GM12891 (cell line): ENCODE measurements around the gene BTRC.

Experiments used
- DNase-seq: peaks from one replicate; pipeline ENCODE4 v3.0.0; 2011; ENCODE audit warnings: low spot score; ENCODE audit not compliant: insufficient read length
- FAIRE-seq: peaks from 2 replicates; lab custom pipeline; 2011; peaks lifted over from hg19 to GRCh38; lab: Jason Lieb, UNC
- PAX5 ChIP-seq: IDR thresholded peaks from 2 replicates; pipeline ENCODE4 v1.6.1; 2011; ENCODE audit warnings: low read length, moderate library complexity, mild to moderate bottlenecking; ENCODE audit not compliant: insufficient read depth, severe bottlenecking
- POLR2A ChIP-seq: IDR thresholded peaks from 2 replicates; pipeline ENCODE4 v1.6.1; 2011; ENCODE audit warnings: low read depth, low read length, control low read depth
- POLR2AphosphoS5 ChIP-seq: IDR thresholded peaks from 2 replicates; pipeline ENCODE4 v1.6.1; 2011; ENCODE audit warnings: low read depth, low read length, control low read depth
- POU2F2 ChIP-seq: IDR thresholded peaks from 2 replicates; pipeline ENCODE4 v1.6.1; 2011; ENCODE audit warnings: low read depth, mild to moderate bottlenecking, control low read depth, low read length, moderate library complexity
- SPI1 ChIP-seq: IDR thresholded peaks from 2 replicates; pipeline ENCODE4 v1.6.1; 2011; ENCODE audit warnings: low read depth, low read length, control low read depth
- TAF1 ChIP-seq: IDR thresholded peaks from 2 replicates; pipeline ENCODE4 v1.6.1; 2011; ENCODE audit warnings: low read depth, low read length, control low read depth

The BTRC gene

GRCh38 chr10:101492814-101493213 lies 138.8 kb downstream of the BTRC start:
- DNase-seq (no peak), FAIRE-seq (no peak)
- no peak for TF ChIP-seq POLR2AphosphoS5
- no peak for TF ChIP-seq PAX5
- no peak for TF ChIP-seq TAF1

GRCh38 chr10:101493249-101493648 lies 139.3 kb downstream of the BTRC start:
- DNase-seq: no peak
- no peak for FAIRE-seq
- TF ChIP-seq TAF1 (no peak), POLR2AphosphoS5 (no peak), POU2F2 (no peak), SPI1 (no peak), POLR2A (no peak), PAX5 (no peak)

GRCh38 chr10:101493782-101494281 lies 139.9 kb downstream of the BTRC start:
- DNase-seq (no peak), FAIRE-seq (no peak)
- TF ChIP-seq TAF1: no peak
- TF ChIP-seq SPI1: no peak
- TF ChIP-seq POLR2A: no peak
- no peak for TF ChIP-seq POU2F2
- no peak for TF ChIP-seq POLR2AphosphoS5
- no peak for TF ChIP-seq PAX5

- FAIRE-seq: no peak
- TF ChIP-seq TAF1: no peak
- TF ChIP-seq PAX5: no peak
- TF ChIP-seq POLR2AphosphoS5: no peak
- TF ChIP-seq SPI1: no peak
- TF ChIP-seq POU2F2: no peak
- no peak for TF ChIP-seq POLR2A
- DNase-seq: no peak
Measured at GRCh38 chr10:101494650-101495049, 140.7 kb downstream of the BTRC start.

DNA sequence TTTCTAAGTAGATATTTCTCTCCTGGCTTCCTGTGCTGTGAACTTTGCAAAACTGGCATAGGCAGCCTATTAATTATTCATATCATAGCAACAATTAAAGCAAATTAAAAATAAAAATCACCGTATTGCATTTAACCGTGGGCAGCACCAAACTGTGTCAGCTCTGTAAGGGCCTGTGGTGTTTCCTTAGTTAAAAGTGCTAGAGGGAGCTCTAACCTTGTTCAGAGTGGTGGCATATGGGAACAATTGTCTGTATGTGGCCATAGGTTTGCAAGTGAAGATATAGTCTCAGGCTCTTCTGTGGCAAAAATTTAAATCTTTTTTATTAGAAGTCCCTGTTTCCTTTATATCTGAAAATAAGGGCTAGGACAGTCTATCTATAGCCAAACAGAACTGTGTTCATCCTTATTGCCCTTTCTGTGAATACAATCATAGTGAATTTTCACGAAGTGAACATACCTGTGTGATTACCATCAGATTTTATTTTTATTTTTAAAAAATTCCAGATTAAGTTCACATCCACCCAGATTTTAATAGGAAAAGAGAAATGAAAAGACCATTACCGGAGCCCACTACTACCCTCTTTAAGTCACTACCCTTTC lies 141.5 kb downstream of the BTRC start:
- DNase-seq (no peak), FAIRE-seq (peak; percentile 35)
- TF ChIP-seq POLR2AphosphoS5: no peak
- TF ChIP-seq POU2F2: no peak
- no peak for TF ChIP-seq POLR2A
- no peak for TF ChIP-seq PAX5
- TF ChIP-seq SPI1: no peak
- no peak for TF ChIP-seq TAF1

DNA sequence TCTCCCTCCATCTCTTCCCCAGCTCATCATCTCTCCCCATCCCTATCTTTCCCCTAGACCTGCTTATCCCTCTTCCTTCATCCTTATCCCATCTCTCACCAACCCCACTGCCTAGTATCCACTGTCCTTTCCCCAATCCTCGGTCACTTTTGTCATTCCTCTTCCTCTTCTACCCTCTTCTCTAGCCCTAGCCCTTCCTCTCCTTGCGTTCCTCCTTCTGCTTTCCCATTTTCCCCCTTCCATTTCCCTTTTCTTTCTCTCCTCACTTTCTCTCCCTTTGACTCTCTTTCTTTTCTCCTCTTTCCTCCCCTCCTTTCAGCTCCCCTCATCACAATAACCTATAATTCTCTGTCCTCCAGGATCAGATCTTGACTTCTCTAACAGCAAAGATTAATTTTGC lies 150.5 kb downstream of the BTRC start:
- TF ChIP-seq POU2F2: no peak
- TF ChIP-seq SPI1: no peak
- no peak for TF ChIP-seq POLR2AphosphoS5
- TF ChIP-seq PAX5: no peak
- no peak for TF ChIP-seq TAF1
- no peak for TF ChIP-seq POLR2A
- DNase-seq (no peak), FAIRE-seq (no peak)

DNA sequence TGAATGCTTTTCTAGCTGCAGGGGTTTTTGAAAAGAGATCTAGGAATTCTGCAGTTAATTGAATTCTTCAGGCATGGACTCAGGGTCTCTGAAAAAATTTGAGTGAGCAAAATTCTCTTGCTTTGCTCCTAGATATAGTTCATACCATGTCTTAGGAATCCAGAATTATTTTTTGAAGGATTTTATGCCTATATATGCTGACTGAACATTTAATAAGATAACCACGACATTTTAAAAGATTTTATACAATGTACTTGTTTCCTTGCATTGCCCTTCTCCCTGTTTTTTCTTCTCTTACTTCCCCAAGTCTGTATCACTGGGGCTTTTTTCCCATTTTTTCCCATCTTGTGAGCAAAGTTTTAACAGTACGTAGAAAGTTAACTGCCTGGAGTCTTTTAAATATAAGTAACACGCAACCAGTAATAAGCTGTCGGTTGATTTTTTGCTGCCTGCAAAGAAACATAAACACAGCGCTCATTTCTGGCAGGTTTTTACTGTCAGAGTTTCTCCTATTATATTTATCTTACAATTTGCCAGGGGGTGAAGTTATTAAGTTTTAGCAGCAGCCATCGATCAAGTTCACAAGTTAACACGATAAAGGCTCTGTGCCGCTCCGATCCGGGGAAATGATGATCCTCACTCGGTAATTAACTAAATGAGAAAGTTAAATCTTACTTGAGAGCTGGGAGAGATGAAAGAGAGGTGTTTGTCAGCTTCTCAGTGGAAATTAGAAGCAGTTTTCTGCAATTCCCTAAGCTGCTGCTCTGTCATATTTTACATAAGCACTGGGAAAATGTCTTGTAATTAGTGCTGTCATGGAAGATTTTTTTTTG lies 153.1 kb downstream of the BTRC start:
- no peak for FAIRE-seq
- no peak for DNase-seq
- no peak for TF ChIP-seq POU2F2
- no peak for TF ChIP-seq POLR2AphosphoS5
- TF ChIP-seq SPI1: no peak
- no peak for TF ChIP-seq POLR2A
- TF ChIP-seq PAX5: no peak
- no peak for TF ChIP-seq TAF1

DNA sequence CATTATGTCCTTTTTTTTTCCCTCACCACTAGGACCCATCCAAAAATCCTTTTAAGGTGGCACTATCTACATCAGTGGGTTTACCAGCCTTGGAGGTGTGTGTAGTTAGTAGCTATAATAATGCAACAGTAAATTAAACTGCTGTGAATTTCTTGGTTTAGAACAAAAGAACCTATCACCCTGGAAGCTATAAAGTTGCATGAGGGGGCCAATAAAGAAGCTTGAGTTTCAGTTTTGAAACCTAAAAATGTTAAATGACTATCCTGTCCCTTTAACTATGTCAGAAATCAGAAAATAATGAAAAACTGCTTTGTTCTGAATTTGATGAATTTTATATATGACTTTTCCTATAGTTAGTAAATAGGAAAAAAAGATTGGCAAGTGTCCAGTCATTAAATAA lies 153.9 kb downstream of the BTRC start:
- no peak for TF ChIP-seq POLR2AphosphoS5
- no peak for TF ChIP-seq PAX5
- TF ChIP-seq POLR2A: no peak
- no peak for TF ChIP-seq TAF1
- TF ChIP-seq SPI1: no peak
- TF ChIP-seq POU2F2: no peak
- no peak for DNase-seq
- no peak for FAIRE-seq

GRCh38 chr10:101511938-101512337 lies 158.0 kb downstream of the BTRC start:
- FAIRE-seq (no peak), DNase-seq (no peak)
- TF ChIP-seq POLR2AphosphoS5 (no peak), PAX5 (no peak), POLR2A (no peak), TAF1 (no peak), SPI1 (no peak), POU2F2 (no peak)

GRCh38 chr10:101512738-101513137 lies 158.8 kb downstream of the BTRC start:
- TF ChIP-seq SPI1: no peak
- TF ChIP-seq POLR2AphosphoS5: no peak
- no peak for TF ChIP-seq PAX5
- no peak for TF ChIP-seq POLR2A
- TF ChIP-seq POU2F2: no peak
- no peak for TF ChIP-seq TAF1
- FAIRE-seq (no peak), DNase-seq (no peak)
